HL-60 (cell line): ENCODE measurements around the gene CATSPERE.

Source experiments
- DNase-seq, 2 experiments: peaks; one replicate each; pipeline ENCODE4 v3.0.0-alpha.2; 2010 to 2020; ENCODE audit warnings: low read depth in 1 of 2, low spot score in 1 of 2
- H3K27ac ChIP-seq: fragments of 250-450 bp; sonication (Bioruptor Pico); replicated peaks from 2 replicates; pipeline ENCODE4 v1.5.1; 2020; ENCODE audit warnings: mild to moderate bottlenecking, moderate library complexity
- H3K27me3 ChIP-seq: fragments of 250-450 bp; sonication (Bioruptor Pico); 2 replicates; pipeline ENCODE4 v1.5.1; 2021; ENCODE audit warnings: mild to moderate bottlenecking, moderate library complexity; ENCODE audit not compliant: insufficient read depth, poor library complexity, severe bottlenecking
- H3K4me3 ChIP-seq: replicated peaks from 2 replicates; pipeline ENCODE4 v1.5.1; 2011; ENCODE audit warnings: mild to moderate bottlenecking, control low read depth, low read length; ENCODE audit not compliant: insufficient read depth
- CTCF ChIP-seq: IDR thresholded peaks from one replicate; pipeline ENCODE4 v1.5.1; 2011; ENCODE audit warnings: low read length, control low read depth, inconsistent platforms; ENCODE audit not compliant: insufficient read depth
- GABPA ChIP-seq: IDR thresholded peaks from 2 replicates; pipeline ENCODE4 v1.6.1; 2012; ENCODE audit warnings: low read depth
- POLR2AphosphoS5 ChIP-seq: IDR thresholded peaks from 2 replicates; pipeline ENCODE4 v1.6.1; 2012; ENCODE audit warnings: low read depth
- REST ChIP-seq: IDR thresholded peaks from 2 replicates; pipeline ENCODE4 v1.6.1; 2012; ENCODE audit warnings: low read depth; ENCODE audit not compliant: insufficient replicate concordance
- SPI1 ChIP-seq: IDR thresholded peaks from 2 replicates; pipeline ENCODE4 v1.6.1; 2012; ENCODE audit warnings: low read depth, mild to moderate bottlenecking, borderline replicate concordance
- long read RNA-seq: library from polyadenylated mRNA; unstranded; transcript quantifications from one replicate; pipeline ENCODE4 v2.0.0, GENCODE V29; 2020

The CATSPERE gene
- long read RNA-seq, partial matches to known transcripts: 0 of 3 reads
- long read RNA-seq, other reads (novel, unspliced or antisense): 3 of 3 reads

GRCh38 chr1:244461245-244462071 lies at the start of gene CATSPERE:
Gene CATSPERE, plus strand, starts transcription at chr1:244461273. Its CDS starts 157 bp downstream, at chr1:244461430.
- peak within 1 kb of the TSS; percentile 50 for H3K27ac ChIP-seq

GRCh38 chr1:244412176-244412575 lies 48.9 kb upstream of the CATSPERE start:
- DNase-seq: no peak
- TF ChIP-seq SPI1 (no peak), POLR2AphosphoS5 (no peak), CTCF (no peak), REST (no peak), GABPA (no peak)
- H3K27me3 ChIP-seq: no peaks in the 10 kb centered on the region
- no peak overlapping the region for H3K4me3 ChIP-seq
- no peak overlapping the region for H3K27ac ChIP-seq

More at GRCh38 chr1:244461245-244462071, at the start of gene CATSPERE:
- TF ChIP-seq CTCF (no peak), POLR2AphosphoS5 (peak; percentile 93), GABPA (no peak), SPI1 (no peak; the same call in 1 of the 2 replicates), REST (peak; percentile 39)
- peak within 1 kb of the TSS; percentile 45 for H3K4me3 ChIP-seq
- H3K27me3 ChIP-seq: no peaks in the 10 kb centered on the region
- peak; percentile 73 to 78 for DNase-seq

GRCh38 chr1:244413736-244414135 lies 47.3 kb upstream of the CATSPERE start:
- H3K27ac ChIP-seq: no peak overlapping the region
- TF ChIP-seq REST: no peak
- TF ChIP-seq POLR2AphosphoS5: no peak
- no peak for TF ChIP-seq CTCF
- TF ChIP-seq GABPA: no peak
- TF ChIP-seq SPI1: no peak
- DNase-seq: no peak
- no peaks in the 10 kb centered on the region for H3K27me3 ChIP-seq
- H3K4me3 ChIP-seq: no peak overlapping the region
